Measurements from ENCODE around the gene UBR4.

DNA sequence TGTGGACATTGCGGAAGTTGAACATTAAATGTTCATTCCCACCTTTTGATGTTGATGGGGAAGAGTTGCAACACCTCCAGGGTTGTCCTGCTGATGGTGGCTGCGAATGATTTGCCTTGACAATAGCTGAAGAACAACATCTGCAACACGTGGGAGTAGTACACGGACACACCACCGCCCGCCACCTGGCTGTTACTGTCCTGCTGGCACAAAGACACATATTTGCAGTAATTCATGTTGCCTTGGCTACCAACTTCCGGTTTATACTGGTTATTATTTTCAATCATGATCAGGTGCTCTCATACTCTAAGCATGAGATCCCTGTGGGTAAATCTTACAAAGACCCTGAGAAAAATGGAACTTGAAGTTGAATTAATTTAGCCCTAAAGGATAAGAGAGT is 55.2 kb downstream of the UBR4 start:
- TF ChIP-seq, protein P1, sequence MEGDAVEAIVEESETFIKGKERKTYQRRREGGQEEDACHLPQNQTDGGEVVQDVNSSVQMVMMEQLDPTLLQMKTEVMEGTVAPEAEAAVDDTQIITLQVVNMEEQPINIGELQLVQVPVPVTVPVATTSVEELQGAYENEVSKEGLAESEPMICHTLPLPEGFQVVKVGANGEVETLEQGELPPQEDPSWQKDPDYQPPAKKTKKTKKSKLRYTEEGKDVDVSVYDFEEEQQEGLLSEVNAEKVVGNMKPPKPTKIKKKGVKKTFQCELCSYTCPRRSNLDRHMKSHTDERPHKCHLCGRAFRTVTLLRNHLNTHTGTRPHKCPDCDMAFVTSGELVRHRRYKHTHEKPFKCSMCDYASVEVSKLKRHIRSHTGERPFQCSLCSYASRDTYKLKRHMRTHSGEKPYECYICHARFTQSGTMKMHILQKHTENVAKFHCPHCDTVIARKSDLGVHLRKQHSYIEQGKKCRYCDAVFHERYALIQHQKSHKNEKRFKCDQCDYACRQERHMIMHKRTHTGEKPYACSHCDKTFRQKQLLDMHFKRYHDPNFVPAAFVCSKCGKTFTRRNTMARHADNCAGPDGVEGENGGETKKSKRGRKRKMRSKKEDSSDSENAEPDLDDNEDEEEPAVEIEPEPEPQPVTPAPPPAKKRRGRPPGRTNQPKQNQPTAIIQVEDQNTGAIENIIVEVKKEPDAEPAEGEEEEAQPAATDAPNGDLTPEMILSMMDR (IDR thresholded peaks at IDR 0.05) = no peak
- TF ChIP-seq, protein P2, sequence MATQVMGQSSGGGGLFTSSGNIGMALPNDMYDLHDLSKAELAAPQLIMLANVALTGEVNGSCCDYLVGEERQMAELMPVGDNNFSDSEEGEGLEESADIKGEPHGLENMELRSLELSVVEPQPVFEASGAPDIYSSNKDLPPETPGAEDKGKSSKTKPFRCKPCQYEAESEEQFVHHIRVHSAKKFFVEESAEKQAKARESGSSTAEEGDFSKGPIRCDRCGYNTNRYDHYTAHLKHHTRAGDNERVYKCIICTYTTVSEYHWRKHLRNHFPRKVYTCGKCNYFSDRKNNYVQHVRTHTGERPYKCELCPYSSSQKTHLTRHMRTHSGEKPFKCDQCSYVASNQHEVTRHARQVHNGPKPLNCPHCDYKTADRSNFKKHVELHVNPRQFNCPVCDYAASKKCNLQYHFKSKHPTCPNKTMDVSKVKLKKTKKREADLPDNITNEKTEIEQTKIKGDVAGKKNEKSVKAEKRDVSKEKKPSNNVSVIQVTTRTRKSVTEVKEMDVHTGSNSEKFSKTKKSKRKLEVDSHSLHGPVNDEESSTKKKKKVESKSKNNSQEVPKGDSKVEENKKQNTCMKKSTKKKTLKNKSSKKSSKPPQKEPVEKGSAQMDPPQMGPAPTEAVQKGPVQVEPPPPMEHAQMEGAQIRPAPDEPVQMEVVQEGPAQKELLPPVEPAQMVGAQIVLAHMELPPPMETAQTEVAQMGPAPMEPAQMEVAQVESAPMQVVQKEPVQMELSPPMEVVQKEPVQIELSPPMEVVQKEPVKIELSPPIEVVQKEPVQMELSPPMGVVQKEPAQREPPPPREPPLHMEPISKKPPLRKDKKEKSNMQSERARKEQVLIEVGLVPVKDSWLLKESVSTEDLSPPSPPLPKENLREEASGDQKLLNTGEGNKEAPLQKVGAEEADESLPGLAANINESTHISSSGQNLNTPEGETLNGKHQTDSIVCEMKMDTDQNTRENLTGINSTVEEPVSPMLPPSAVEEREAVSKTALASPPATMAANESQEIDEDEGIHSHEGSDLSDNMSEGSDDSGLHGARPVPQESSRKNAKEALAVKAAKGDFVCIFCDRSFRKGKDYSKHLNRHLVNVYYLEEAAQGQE (IDR thresholded peaks at IDR 0.05; ENCODE audit: insufficient read depth in 1 of 2, low read depth in 2 of 2, low read length in 1 of 2) = no peak
- no peak for TF ChIP-seq TCF7L2 (IDR thresholded peaks at IDR 0.05; ENCODE audit: low read depth, low read length)

Data from Panc1 (cell line).